Adrenal gland (tissue), 12 donors: ENCODE measurements around the gene TNFAIP3. TPM values are rescaled to one million over a fixed set of nuclear protein-coding genes. Genes with fewer than 3 reads are reported as not detected.

ENCODE experiments used
- DNase-seq, 7 donors: peaks; one replicate each; pipeline ENCODE4 v3.0.0-alpha.2; 2019 to 2020
- H3K27ac ChIP-seq, 5 donors: fragments of 200-600 bp; sonication (generic) in 4 of 5; 1 replicate in 3 of 5; 2 replicates in 2 of 5; pipeline versions ENCODE4 v1.5.1 to v1.8.0; 2016 to 2020; ENCODE audit warnings: mild to moderate bottlenecking in 1 of 5
- H3K27me3 ChIP-seq: fragments of 200-600 bp; 2 replicates; pipeline ENCODE4 v1.8.0; 2021
- H3K36me3 ChIP-seq, 2 donors: fragments of 200-600 bp; replicated peaks in 1 of 2; 1 replicate in 1 of 2; 2 replicates in 1 of 2; pipeline versions ENCODE4 v1.5.1 to v1.8.0; 2018 to 2022
- H3K4me1 ChIP-seq, 2 donors: fragments of 200-600 bp; replicated peaks in 1 of 2; 1 replicate in 1 of 2; 2 replicates in 1 of 2; pipeline versions ENCODE4 v1.5.1 to v1.8.0; 2018 to 2021
- H3K4me3 ChIP-seq, 4 donors: fragments of 200-600 bp; sonication (generic) in 3 of 4; one replicate each; pipeline ENCODE4 v1.5.1; 2016 to 2018
- H3K9me3 ChIP-seq, 3 donors: fragments of 200-600 bp; sonication (generic) in 1 of 3; replicated peaks in 1 of 3; 1 replicate in 2 of 3; 2 replicates in 1 of 3; pipeline versions ENCODE4 v1.5.1 to v1.8.0; 2016 to 2021
- CTCF ChIP-seq, 6 experiments: fragments of 450-650 bp in 4 of 6; fragments of 200-600 bp in 2 of 6; sonication (generic) in 1 of 6; IDR thresholded peaks; 1 replicate in 5 of 6; 2 replicates in 1 of 6; pipeline versions ENCODE4 v1.5.1 to v1.8.0; 2016 to 2021; ENCODE audit warnings: antibody characterized with exemption in 6 of 6, mild to moderate bottlenecking in 2 of 6, moderate library complexity in 1 of 6
- POLR2A ChIP-seq, 2 donors: fragments of 450-650 bp; IDR thresholded peaks; one replicate each; pipeline ENCODE4 v1.6.1; 2017; ENCODE audit warnings: antibody characterized with exemption in 2 of 2, mild to moderate bottlenecking in 2 of 2, moderate library complexity in 1 of 2
- WGBS, 4 donors: extraction: QIAGEN DNeasy Blood & Tissue Kit in 2 of 4; methylation state at CpG; one replicate each; pipeline versions ENCODE4 v1.1.5 to v1.1.7; 2013 to 2017; 5-methylcytosine and 5-hydroxymethylcytosine counted together
- intact Hi-C, 2 donors: fragments of 100-400 bp; cut with DNase I; formaldehyde crosslinking; loops; one replicate each; pipeline versions ENCODE4 v1.14.1 to v1.15.0; 2022 to 2023
- polyA plus RNA-seq, 3 donors: library from polyadenylated mRNA; stranded (reverse); fragments of 200-250 nt in 2 of 3; fragments of 350-450 nt in 1 of 3; fragmentation: Illumina TruSeq in 1 of 3; extraction: RNeasy Lipid Tissue Mini Kit (QIAGEN cat#74804) in 1 of 3; gene quantifications; one replicate each; pipeline ENCODE4 v1.2.3, GENCODE V29; 2013 to 2014
- total RNA-seq, 9 donors: library from RNA; depleted of rRNA in 4 of 9; stranded (reverse); fragments of >200 nt in 4 of 9; fragments of 120-200 nt in 1 of 9; fragmentation: NEBNext Ultra II Directional in 1 of 9; extraction: Animal tissue kit (Norgen Biotek cat#: 25700) in 1 of 9; gene quantifications; one replicate each; pipeline versions ENCODE4 v1.1.0 to v1.2.4, GENCODE V29; 2013 to 2023
- donor health status: healthy with polysubstance abuse.
- donor health status: Bipolar disorder and iron deficiency.
- donor health status: DM: yes; HTN: yes; CAD: no.
- donor health status: DM: no; HTN: no; CAD: no.
- donor health status: DM: no; HTN: no; CAD: no.
- donor health status: DM: yes; HTN: yes; CAD: no.

Gene TNFAIP3
- total and polyA plus RNA-seq, 12 donors, result 5.0 to 29.7 (median 15.2) TPM

DNA sequence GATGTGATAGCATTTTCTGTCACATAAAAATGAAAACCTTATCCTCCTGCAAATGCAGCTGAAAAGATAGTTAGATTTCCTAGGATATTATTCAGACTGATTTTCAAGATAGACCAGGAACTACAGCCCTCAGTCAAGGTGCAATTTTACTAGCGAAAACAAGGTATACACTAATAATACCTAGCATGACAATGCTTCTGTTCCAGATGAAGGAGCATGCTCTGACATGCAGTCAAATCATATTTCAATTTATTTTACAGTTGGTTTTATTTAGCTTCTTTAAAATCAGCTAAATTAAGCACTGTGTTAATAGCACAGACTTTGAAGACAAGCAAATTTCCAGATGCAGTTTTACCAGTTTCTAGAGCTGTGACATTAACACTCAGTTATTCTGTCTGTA lies 14.2 kb upstream of the TNFAIP3 start:
- TF ChIP-seq CTCF (IDR thresholded peaks at IDR 0.05) (no peak), POLR2A (IDR thresholded peaks at IDR 0.05) (no peak)
- WGBS, 4 donors, result 95 to 100% (median 99%) methylated on average over 1 of the region's 1 CpG
- H3K36me3 ChIP-seq, result no peaks in the 10 kb centered on the region

GRCh38 chr6:137853569-137854213 lies 13.4 kb upstream of the TNFAIP3 start:
- TF ChIP-seq CTCF (IDR thresholded peaks at IDR 0.05) (no peak), POLR2A (IDR thresholded peaks at IDR 0.05) (no peak)
- Histone ChIP-seq H3K9me3 (no peaks in the 10 kb centered on the region), H3K27me3 (no peaks in the 10 kb centered on the region), H3K4me3 (no peak overlapping the region), H3K36me3 (no peaks in the 10 kb centered on the region), H3K4me1 (peaks cover 0 to 10% of the 10 kb centered on the region in 2 donors), H3K27ac (no peak overlapping the region)
- DNase-seq, result no peak
- intact Hi-C loops, result no loop called here
- WGBS, 4 donors, result 69 to 79% (median 72%) methylated on average over 7 of the region's 7 CpGs

More for the DNA sequence above, 14.2 kb upstream of the TNFAIP3 start:
- Histone ChIP-seq H3K9me3 (no peaks in the 10 kb centered on the region), H3K27ac (no peak overlapping the region), H3K27me3 (no peaks in the 10 kb centered on the region), H3K4me1 (peaks cover 0 to 10% of the 10 kb centered on the region in 2 donors), H3K4me3 (no peak overlapping the region)
- intact Hi-C loops, result no loop called here
- DNase-seq, result no peak

- Histone ChIP-seq H3K4me1 (no peaks in the 10 kb centered on the region), H3K27me3 (no peaks in the 10 kb centered on the region), H3K27ac (no peak overlapping the region), H3K9me3 (no peaks in the 10 kb centered on the region), H3K36me3 (no peaks in the 10 kb centered on the region), H3K4me3 (no peak overlapping the region)
- intact Hi-C loops, result no loop called here
- 95 to 100% (median 98%) methylated on average over 2 of the region's 2 CpGs for WGBS, 4 donors
- DNase-seq, result no peak
- TF ChIP-seq POLR2A (IDR thresholded peaks at IDR 0.05) (no peak), CTCF (IDR thresholded peaks at IDR 0.05) (no peak)
Observed at GRCh38 chr6:137856138-137856898, 10.7 kb upstream of the TNFAIP3 start.

GRCh38 chr6:137859025-137859424 lies 8.0 kb upstream of the TNFAIP3 start:
- WGBS, 4 donors, result 71 to 76% (median 75%) methylated on average over 3 of the region's 3 CpGs
- no peaks in the 10 kb centered on the region for H3K36me3 ChIP-seq
- DNase-seq, result no peak
- H3K27me3 ChIP-seq, result no peaks in the 10 kb centered on the region
- no peak overlapping the region for H3K4me3 ChIP-seq
- intact Hi-C loops, result no loop called here
- no peak for TF ChIP-seq POLR2A (IDR thresholded peaks at IDR 0.05)
- no peak for TF ChIP-seq CTCF (IDR thresholded peaks at IDR 0.05)
- H3K27ac ChIP-seq, result no peak overlapping the region
- H3K9me3 ChIP-seq, result no peaks in the 10 kb centered on the region
- peaks cover 0 to 16% of the 10 kb centered on the region in 2 donors for H3K4me1 ChIP-seq
